GM12864 (cell line): ENCODE data around the gene KCNJ4.
"Not testable (repeated sequence)": the region's sequence is repeated elsewhere in the genome, so short reads cannot be mapped to it uniquely, and the experiment has no call there.

Experiments used
- DNase-seq: peaks from one replicate; pipeline ENCODE4 v3.0.0-alpha.2; 2011; ENCODE audit warnings: low read depth
- H3K4me3 ChIP-seq: 2 replicates; pipeline ENCODE4 v1.5.1; 2011; ENCODE audit warnings: mild to moderate bottlenecking, low read depth, low read length, control low read depth
- TF ChIP-seq, protein P1 (sequence below): IDR thresholded peaks from 2 replicates; pipeline ENCODE4 v1.5.1; 2011; ENCODE audit warnings: low read depth, mild to moderate bottlenecking, moderate library complexity, low read length, control low read depth, inconsistent platforms; ENCODE audit errors: missing control alignments

The KCNJ4 gene

DNA sequence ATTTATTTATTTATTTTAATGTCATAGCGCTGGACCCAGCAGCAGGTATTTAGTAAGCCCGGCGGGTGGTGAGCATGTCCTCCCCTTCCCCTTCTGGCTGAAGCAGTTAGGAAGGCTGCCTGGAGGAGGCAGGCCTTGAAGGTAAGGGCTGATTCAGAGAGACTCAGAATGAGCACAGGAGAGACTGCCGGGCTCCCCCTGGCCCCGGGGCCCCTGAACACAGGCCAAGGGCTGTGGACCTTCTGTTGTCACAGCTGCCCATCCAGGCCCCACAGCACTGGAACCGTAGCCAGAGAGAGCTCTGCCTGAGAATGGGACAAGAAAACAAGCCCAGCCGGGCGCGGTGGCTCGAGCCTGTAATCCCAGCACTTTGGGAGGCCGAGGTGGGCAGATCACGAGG, 52.8 kb downstream of the KCNJ4 start:
- H3K4me3 ChIP-seq, result no peak overlapping the region
- TF ChIP-seq, protein P1, sequence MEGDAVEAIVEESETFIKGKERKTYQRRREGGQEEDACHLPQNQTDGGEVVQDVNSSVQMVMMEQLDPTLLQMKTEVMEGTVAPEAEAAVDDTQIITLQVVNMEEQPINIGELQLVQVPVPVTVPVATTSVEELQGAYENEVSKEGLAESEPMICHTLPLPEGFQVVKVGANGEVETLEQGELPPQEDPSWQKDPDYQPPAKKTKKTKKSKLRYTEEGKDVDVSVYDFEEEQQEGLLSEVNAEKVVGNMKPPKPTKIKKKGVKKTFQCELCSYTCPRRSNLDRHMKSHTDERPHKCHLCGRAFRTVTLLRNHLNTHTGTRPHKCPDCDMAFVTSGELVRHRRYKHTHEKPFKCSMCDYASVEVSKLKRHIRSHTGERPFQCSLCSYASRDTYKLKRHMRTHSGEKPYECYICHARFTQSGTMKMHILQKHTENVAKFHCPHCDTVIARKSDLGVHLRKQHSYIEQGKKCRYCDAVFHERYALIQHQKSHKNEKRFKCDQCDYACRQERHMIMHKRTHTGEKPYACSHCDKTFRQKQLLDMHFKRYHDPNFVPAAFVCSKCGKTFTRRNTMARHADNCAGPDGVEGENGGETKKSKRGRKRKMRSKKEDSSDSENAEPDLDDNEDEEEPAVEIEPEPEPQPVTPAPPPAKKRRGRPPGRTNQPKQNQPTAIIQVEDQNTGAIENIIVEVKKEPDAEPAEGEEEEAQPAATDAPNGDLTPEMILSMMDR, result no peak
- DNase-seq, result no peak

DNA sequence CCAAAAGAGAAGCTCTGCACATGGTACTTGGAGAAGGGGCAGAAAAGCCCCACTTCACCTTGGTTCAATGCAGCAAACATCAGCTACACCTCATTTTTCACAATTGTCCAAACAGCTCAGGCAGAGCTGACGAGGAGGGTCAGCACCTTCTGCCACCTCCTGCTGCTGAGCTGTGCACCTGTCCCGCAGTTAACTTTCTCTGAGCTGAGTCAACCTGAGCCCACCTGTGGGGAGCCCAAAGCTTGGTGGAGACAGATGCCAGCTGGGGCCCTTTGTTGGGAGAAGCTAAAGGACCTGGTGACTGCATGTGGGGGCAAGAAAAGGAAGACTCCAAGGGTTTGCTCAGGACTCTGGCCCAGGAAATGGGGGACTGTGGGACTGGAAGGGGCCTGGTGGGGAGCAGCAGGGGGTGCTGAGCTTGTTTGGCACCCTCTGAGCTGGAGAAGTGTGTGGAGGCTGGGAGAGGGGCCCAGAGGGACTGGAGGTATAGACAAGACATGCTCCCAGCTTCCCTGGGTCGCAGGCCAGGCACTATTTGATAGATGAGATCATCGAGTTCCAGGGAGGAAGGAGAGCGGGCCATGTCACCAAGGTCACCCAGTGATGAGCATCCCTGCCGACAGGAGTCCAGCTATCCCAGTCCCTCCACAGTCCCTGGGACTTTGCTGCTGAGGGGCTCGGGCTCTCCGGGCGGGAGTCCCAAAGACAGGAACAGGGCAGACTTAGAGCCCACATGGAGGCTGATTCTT, 53.5 kb downstream of the KCNJ4 start:
- H3K4me3 ChIP-seq, result no peak overlapping the region
- no peak for DNase-seq
- TF ChIP-seq, protein P1, result no peak

DNA sequence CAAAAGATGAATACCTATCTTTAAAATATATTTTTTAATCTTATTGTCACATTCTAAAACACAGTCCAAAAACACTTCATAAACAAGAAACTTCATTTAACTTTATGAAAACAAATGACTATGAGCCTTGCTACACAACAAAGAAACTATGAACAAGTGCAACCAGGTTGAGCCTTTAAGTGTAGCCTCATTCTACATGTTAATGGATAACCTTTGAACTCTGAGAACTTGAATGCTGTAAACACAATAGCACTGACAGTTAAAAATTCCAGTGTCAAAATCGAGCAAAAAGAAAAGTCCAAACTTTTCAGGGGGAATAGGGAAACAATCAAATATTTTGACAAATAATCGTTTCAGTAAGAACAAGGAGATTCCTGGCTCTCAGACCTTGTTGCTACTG, 54.7 kb downstream of the KCNJ4 start:
- H3K4me3 ChIP-seq, DNase-seq: not testable (repeated sequence)

DNA sequence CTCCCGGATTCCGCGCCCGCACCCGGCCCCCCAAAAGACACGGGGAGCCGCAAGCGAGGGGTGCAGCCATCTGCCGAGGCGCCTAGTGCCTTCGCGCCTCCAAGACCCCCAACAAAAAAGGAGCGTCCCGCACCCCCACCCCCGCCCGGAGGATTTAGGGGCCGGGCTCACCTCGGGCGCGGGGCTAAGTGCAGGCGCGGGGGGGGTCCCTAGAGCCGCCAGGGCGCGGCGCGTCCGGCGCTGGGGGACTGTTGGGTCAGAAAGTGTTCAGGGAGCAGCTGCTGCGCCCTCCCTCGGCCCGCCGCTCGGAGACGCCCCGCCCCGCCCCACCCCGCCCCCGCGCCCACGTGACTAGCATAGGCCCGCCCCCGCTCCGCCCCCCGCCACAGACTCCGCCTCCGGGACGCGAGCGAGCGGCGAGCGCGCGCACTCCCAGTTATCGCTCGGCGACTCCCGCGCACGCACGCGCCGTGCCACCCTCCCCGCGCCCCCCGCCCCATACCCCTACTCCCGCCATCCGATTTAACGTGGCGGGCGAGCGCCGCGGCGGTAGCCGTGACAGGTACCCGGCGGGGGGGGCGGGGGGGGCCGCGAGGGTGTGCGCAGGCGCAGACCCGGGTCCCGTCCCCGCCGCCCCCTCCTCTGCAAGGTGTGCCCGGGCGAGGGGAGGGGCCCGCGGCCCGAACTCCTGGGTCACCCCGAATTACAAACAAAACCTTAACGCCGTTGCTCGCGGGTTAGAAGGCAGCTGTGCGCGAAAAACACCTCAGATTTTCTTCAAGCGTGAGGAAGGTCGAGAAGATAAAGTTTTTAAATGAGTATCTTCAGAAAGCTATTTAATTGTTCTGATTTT, 56.2 kb downstream of the KCNJ4 start:
- TF ChIP-seq, protein P1, result no peak
- H3K4me3 ChIP-seq, result peak overlapping the region; percentile 92
- no peak for DNase-seq

DNA sequence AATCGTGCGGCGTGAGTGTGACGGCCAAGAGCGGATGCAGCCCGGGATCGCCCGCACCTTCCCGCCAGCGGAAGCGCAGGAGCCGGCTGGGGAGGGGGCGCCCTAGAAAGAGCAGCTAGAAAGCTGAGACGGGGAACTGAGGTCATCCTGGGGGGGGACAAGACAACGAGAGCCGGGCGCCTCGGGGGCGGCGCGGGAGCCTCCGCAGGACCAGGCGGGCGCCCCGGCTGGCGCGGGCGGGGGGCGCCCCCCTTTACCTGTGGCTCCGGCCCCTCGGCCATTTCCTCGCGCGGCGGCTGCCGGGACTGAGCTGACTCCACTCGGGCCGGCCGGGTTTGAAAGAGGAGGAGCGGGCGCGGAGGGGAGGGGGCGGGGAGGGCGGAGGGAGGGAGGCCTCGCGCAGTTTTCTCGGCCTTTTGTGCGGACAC, 56.8 kb downstream of the KCNJ4 start:
- peak overlapping the region; percentile 92 for H3K4me3 ChIP-seq
- not testable (repeated sequence) for DNase-seq

DNA sequence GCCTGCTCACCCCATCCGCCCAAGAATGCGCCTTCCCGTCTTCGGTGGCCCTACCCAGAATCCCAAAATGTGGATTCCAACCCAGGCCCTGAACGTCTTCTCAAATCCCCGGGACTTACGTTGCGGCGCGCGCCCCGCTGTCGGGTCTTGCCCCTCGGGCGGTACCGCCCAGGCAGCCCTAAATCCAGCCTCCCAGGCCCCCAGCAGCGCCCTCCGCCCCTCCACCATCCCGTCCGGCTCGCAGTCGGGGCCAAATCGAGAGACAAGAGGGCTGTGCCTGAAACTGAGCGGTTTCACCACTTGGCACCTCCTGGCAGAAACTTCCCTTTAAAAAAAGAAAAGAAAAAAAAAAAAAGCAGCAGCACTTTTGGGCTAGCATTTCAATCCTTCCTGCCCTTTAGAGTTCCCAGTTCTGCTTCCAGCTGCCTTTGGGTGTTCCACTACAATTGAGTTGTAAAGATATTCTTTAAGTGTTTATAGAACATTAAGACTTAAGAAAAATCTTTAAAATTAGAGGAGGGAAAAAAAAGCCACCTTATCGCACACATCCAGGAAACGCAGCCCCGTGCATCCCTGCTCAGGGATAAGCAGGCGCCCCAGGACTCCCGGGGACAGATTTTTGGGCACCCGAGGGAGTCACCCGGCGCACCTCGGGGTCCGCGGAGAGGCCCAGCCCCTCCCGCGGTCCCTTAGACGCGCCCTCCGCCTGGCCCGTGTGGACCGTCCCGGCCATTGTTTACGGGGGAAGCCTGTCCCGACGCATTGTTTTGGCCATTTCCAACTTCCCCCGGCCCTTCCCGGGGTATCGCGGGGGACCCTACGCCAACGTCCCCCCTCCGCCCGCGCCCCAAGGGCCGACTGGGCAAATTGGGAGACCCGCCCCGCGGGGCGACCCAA, 57.6 kb downstream of the KCNJ4 start:
- DNase-seq, result peak; percentile 26
- TF ChIP-seq, protein P1, result no peak
- peak overlapping the region; percentile 92 for H3K4me3 ChIP-seq

DNA sequence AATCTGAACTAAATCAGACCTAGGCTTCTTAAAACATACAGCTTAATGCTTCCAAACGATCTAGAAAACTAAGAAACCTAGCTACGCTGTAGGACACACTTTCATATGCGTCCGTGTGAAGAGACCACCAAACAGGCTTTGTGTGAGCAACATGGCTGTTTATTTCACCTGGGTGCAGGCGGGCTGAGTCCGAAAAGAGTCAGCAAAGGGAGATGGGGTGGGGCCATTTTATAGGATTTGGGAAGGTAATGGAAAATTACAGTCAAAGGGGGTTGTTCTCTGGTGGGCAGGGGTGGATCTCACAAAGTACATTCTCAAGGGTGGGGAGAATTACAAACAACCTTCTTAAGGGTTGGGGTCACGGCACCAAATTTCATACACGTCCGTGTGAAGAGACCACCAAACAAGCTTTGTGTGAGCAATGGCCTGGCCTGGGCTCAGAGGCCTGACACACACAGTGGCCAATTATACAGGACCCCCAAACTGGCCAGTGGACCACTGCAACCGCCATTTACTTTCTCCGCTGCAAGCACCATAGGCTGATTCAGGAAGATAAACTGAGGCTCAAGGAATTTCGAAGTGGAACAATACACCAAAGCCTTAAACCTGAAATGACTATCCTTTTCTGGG, 58.4 kb downstream of the KCNJ4 start:
- peak overlapping the region; percentile 92 for H3K4me3 ChIP-seq
- DNase-seq, result not testable (repeated sequence)

DNA sequence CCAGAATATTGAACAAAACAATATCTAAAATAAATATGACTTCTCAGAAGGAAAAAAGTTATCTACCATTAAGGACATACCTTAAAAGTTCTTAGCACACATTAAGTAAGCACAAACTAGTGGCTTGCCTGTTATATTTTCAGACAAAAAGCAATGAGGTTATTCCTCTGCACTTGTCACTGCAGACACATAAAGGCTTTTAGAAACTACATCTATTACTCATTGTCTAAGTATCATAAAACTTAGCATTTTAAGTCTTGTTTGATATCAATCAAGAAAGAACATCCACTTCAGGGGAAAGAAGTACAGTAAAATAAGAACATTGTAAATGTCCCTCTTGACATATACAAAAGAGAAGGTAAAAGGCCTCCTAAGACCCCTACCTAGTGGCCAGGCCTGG, 59.1 kb downstream of the KCNJ4 start:
- not testable (repeated sequence) for DNase-seq
- H3K4me3 ChIP-seq, result peak overlapping the region; percentile 92; the same call in 1 of the 2 replicates

DNA sequence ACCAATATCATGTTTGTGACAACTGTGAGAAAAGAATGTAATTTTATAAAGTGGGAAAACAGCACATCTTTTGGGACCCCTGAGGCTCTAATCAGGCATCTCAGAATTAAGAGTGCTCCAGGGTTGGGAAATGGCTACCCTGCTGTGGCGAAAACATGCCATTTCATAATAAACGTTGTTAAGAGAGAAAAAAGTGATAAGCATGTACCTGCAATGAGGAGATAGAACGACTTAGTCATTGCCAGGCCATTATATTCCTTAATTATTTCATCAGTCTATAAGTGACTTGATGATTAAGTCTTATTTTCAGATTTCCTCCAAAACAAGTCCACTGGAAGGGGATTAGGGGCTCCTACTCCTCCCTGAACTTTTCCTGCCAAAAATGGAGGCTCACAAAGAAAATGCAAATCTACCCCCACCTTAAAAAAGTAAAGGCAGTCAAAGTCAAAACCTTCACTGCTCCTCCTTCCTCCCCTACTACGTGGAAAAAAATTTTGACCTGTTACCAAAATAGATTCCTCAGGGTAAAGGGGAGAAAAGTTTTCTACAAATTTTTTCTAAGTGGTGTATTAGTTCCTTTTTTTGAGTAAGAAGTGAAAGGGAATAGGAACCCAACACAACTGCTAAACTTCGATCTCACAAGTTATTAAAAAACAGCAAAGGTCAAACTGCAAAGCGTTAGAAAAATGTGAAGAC, 59.9 kb downstream of the KCNJ4 start:
- DNase-seq, result peak; percentile 34
- H3K4me3 ChIP-seq, result peak overlapping the region; percentile 48

DNA sequence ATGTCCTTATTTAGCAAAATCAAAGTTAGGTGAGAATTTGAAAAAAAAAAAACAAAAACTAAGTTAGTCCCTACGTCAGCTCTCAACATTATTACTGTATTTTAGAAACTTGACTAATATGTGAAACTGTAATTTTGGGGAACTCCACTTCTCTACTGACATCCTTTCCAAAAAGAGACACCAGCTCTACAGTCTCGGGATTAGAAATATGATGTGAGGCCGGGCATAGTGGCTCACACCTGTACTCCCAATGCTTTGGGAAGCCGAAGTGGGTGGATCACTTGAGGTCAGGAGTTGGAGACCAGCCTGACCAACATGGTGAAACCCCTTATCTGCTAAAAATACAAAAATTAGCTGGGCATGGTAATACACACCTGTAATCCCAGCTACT, 65.6 kb downstream of the KCNJ4 start:
- not testable (repeated sequence) for DNase-seq

DNA sequence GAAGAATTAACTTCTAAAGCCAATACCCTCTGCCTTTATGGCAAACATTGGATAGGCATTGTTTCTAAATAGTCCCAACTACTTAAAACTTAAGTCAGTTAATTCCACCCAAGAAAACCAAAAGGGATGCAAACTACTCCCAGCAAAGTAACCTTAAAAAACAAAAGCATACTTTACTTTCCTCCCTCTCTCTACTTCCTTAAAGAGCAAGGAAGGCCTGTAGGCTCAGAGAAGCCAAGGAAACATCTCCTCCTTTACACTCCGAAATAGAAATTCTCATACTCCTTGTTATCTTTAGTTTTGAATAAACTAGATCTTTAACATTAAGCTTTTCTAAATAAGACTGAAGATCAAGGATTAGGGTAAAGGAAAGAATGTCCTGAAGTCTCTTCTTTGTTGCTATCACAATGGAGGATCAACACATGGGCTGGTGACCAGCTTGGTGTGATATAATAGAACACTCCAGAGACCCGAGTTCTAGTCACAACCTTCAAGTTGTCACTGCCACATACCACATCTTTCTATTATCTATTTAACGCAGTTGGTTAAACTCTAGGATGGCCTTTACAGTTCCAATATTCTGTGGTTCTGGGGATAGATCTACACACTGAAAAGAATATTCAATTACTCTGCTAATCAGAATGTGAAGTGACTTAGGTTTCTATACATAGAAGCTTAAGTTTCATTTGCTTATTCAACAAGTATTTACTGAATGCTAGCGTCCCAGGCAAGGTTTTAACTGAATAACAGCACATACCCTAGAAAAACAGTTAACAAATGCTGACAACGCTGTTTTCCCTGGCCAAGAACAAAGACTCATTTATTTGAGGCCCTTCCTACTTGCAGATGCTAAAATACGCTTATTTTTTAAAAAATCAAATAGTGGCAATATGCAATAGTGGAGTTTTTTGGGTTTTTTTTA, 66.2 kb downstream of the KCNJ4 start:
- not testable (repeated sequence) for H3K4me3 ChIP-seq

More for the DNA sequence above, 65.6 kb downstream of the KCNJ4 start:
- H3K4me3 ChIP-seq, result not testable (repeated sequence)

More for the DNA sequence above, 66.2 kb downstream of the KCNJ4 start:
- not testable (repeated sequence) for DNase-seq
